GM23338 (cell line): ENCODE results near the gene RAD51AP2. TPM values are rescaled to one million over a fixed set of nuclear protein-coding genes. Genes with fewer than 3 reads are reported as not detected.

Experiments used
- ATAC-seq: fragments of 200-7000 bp; cut with Tn5 transposase; 3 replicates; pipeline ENCODE4 v1.9.1; 2020
- DNase-seq: peaks from one replicate; pipeline ENCODE4 v3.0.0-alpha.2; 2015; ENCODE audit warnings: low spot score
- H2AFZ ChIP-seq: fragments of 200-600 bp; sonication (generic); 2 replicates; pipeline ENCODE4 v1.8.0; 2016; ENCODE audit warnings: antibody characterized with exemption, mild to moderate bottlenecking, moderate library complexity
- H3F3A ChIP-seq: fragments of 200-600 bp; sonication (generic); replicated peaks from 2 replicates; pipeline ENCODE4 v1.8.0; 2017; ENCODE audit warnings: antibody characterized with exemption, mixed run types, low read depth
- H3K27ac ChIP-seq: fragments of 200-600 bp; sonication (generic); 2 replicates; pipeline ENCODE4 v1.6.1; 2016; ENCODE audit warnings: low read depth
- H3K27me3 ChIP-seq: fragments of 200-600 bp; sonication (generic); 2 replicates; pipeline ENCODE4 v1.8.0; 2016; ENCODE audit warnings: mild to moderate bottlenecking, mixed run types, moderate library complexity; ENCODE audit not compliant: insufficient read depth
- H3K36me3 ChIP-seq: fragments of 200-600 bp; sonication (generic); 2 replicates; pipeline ENCODE4 v1.8.0; 2016; ENCODE audit warnings: mild to moderate bottlenecking; ENCODE audit not compliant: insufficient read depth
- H3K4me1 ChIP-seq: fragments of 200-600 bp; sonication (generic); 2 replicates; pipeline ENCODE4 v1.8.0; 2016; ENCODE audit warnings: mild to moderate bottlenecking, moderate library complexity; ENCODE audit not compliant: insufficient read depth
- H3K4me2 ChIP-seq: fragments of 200-600 bp; sonication (generic); 2 replicates; pipeline ENCODE4 v1.7.1; 2017; ENCODE audit warnings: mixed run types
- H3K4me3 ChIP-seq: fragments of 200-600 bp; sonication (generic); 2 replicates; pipeline ENCODE4 v1.6.1; 2016; ENCODE audit warnings: mixed run types
- H3K79me2 ChIP-seq: fragments of 200-600 bp; sonication (generic); replicated peaks from 2 replicates; pipeline ENCODE4 v1.8.0; 2017; ENCODE audit warnings: mild to moderate bottlenecking; ENCODE audit not compliant: insufficient read depth
- H3K9me2 ChIP-seq: fragments of 200-600 bp; sonication (generic); 2 replicates; pipeline ENCODE4 v1.8.0; 2017; ENCODE audit not compliant: insufficient read depth
- H4K20me1 ChIP-seq: fragments of 200-600 bp; sonication (generic); replicated peaks from 2 replicates; pipeline ENCODE4 v1.8.0; 2017; ENCODE audit warnings: mild to moderate bottlenecking; ENCODE audit not compliant: insufficient read depth
- H3K27ac Mint-ChIP-seq: 2 replicates; pipeline ENCODE4 v1.8.0; 2020; ENCODE audit warnings: inconsistent platforms, mild to moderate bottlenecking, moderate library complexity, mixed read lengths
- H3K27me3 Mint-ChIP-seq: 3 replicates; pipeline ENCODE4 v1.8.0; 2022; ENCODE audit warnings: low read depth, mild to moderate bottlenecking, moderate library complexity, mixed read lengths, inconsistent platforms; ENCODE audit not compliant: insufficient read depth, poor library complexity
- H3K36me3 Mint-ChIP-seq: 3 replicates; pipeline ENCODE4 v1.8.0; 2021; ENCODE audit warnings: low read depth, mild to moderate bottlenecking, inconsistent platforms, moderate library complexity, mixed read lengths
- H3K4me1 Mint-ChIP-seq: 3 replicates; pipeline ENCODE4 v1.8.0; 2020; ENCODE audit warnings: mild to moderate bottlenecking, inconsistent platforms, mixed read lengths
- H3K4me3 Mint-ChIP-seq: 3 replicates; pipeline ENCODE4 v1.8.0; 2021; ENCODE audit warnings: moderate library complexity, mild to moderate bottlenecking, inconsistent platforms, mixed read lengths
- H3K9me3 Mint-ChIP-seq: 3 replicates; pipeline ENCODE4 v1.8.0; 2020; ENCODE audit warnings: moderate library complexity, mild to moderate bottlenecking, inconsistent platforms, mixed read lengths
- EZH2phosphoT487 ChIP-seq: fragments of 200-600 bp; sonication (generic); IDR thresholded peaks from one replicate; pipeline ENCODE4 v1.8.1; 2018; ENCODE audit warnings: antibody characterized with exemption; ENCODE audit not compliant: unreplicated experiment
- JUNB ChIP-seq: IDR thresholded peaks from one replicate; pipeline ENCODE4 v1.6.1; 2016; ENCODE audit warnings: antibody characterized with exemption; ENCODE audit not compliant: unreplicated experiment
- NANOG ChIP-seq: IDR thresholded peaks from 2 replicates; pipeline ENCODE4 v1.6.1; 2016; ENCODE audit warnings: antibody characterized with exemption, borderline replicate concordance
- ZNF114 ChIP-seq: fragments of 250-450 bp; sonication (Bioruptor Pico); IDR thresholded peaks from 2 replicates; pipeline ENCODE4 v1.5.0; 2020; ENCODE audit warnings: mild to moderate bottlenecking, moderate library complexity
- ZNF331 ChIP-seq: fragments of 250-450 bp; sonication (Bioruptor Pico); IDR thresholded peaks from 2 replicates; pipeline ENCODE4 v1.5.0; 2020; ENCODE audit warnings: low read depth, mild to moderate bottlenecking, moderate library complexity
- ZNF462 ChIP-seq: fragments of 250-450 bp; sonication (Bioruptor Pico); IDR thresholded peaks from 2 replicates; pipeline ENCODE4 v1.5.0; 2020; ENCODE audit warnings: mild to moderate bottlenecking, moderate library complexity
- polyA plus RNA-seq: library from polyadenylated mRNA; unstranded; fragments of >200 nt; fragmentation: Nextera tagmentation; extraction: Ambion mirVana; gene quantifications from 2 replicates; pipeline ENCODE4 v1.2.1, GENCODE V29; 2016
- total RNA-seq: library from RNA; depleted of rRNA; stranded (reverse); fragments of >200 nt; shearing (Covaris generic); gene quantifications from 2 replicates; pipeline ENCODE4 v1.2.3, GENCODE V29; 2014
- TF ChIP-seq, protein P1 (sequence below), 2 experiments: fragments of 200-600 bp in 1 of 2; sonication (generic) in 1 of 2; conservative IDR thresholded peaks; 2 replicates each; pipeline versions ENCODE4 v1.5.1 to v1.6.1; 2016 to 2017; ENCODE audit warnings: antibody characterized with exemption in 2 of 2, low read depth in 2 of 2, mild to moderate bottlenecking in 2 of 2, moderate library complexity in 1 of 2

The RAD51AP2 gene
- total and polyA plus RNA-seq, 2 experiments from 2014 or later: 0.16 to 0.38 TPM

DNA sequence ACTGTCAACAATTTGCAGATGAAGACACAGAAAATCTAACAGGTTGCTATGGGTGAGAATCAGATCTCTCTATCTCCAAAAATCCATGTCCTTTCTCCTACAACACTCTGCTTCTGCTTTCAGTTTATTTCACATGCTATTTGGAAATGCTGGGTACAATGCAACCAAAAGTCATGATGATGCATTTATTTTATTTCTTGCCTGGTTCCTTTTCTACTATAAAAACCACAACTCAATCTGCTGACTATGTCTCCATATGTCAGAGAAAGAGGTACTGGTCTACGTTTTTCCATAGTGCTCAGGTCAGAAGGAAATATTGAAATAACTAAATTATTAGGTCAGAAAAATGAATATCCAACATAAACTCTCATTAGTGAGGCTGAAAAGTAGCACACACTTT, 20.5 kb downstream of the RAD51AP2 start (continued):
- TF ChIP-seq ZNF462: no peak
- no peak for TF ChIP-seq ZNF114 (CRISPR knock-in tag)
- TF ChIP-seq, protein P1, sequence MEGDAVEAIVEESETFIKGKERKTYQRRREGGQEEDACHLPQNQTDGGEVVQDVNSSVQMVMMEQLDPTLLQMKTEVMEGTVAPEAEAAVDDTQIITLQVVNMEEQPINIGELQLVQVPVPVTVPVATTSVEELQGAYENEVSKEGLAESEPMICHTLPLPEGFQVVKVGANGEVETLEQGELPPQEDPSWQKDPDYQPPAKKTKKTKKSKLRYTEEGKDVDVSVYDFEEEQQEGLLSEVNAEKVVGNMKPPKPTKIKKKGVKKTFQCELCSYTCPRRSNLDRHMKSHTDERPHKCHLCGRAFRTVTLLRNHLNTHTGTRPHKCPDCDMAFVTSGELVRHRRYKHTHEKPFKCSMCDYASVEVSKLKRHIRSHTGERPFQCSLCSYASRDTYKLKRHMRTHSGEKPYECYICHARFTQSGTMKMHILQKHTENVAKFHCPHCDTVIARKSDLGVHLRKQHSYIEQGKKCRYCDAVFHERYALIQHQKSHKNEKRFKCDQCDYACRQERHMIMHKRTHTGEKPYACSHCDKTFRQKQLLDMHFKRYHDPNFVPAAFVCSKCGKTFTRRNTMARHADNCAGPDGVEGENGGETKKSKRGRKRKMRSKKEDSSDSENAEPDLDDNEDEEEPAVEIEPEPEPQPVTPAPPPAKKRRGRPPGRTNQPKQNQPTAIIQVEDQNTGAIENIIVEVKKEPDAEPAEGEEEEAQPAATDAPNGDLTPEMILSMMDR (conservative IDR thresholded peaks at IDR 0.05; ENCODE audit: low read depth in 2 of 2): no peak
- TF ChIP-seq NANOG: no peak
- no peak for TF ChIP-seq EZH2phosphoT487

DNA sequence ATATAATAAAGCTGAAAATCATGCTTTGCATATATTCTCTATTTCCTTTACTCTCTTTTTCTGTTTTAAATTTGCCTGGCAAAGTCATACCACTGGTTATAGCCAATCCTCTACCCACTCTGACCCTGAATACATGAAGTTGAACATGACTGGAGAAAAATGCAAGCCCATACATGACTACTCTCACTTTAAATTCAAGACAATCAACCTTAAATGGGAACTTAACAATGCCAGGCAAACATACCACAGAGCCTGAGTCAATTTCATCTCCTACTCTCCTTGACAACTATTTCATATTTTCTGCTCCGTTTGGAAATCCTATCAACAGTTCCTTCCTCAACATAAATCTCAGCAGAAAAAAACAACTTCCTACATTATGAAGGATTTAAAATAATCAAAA, 22.6 kb downstream of the RAD51AP2 start:
- H3K79me2 ChIP-seq: no peaks in the 10 kb centered on the region
- no peaks in the 10 kb centered on the region for H3F3A ChIP-seq
- no peaks in the 10 kb centered on the region for H3K36me3 ChIP-seq
- H3K27ac Mint-ChIP-seq: no peak overlapping the region
- H3K4me2 ChIP-seq: no peak overlapping the region
- ATAC-seq: no peak
- DNase-seq: no peak
- H3K9me3 Mint-ChIP-seq: no peaks in the 10 kb centered on the region
- H3K4me1 Mint-ChIP-seq: no peaks in the 10 kb centered on the region
- no peaks in the 10 kb centered on the region for H3K27me3 ChIP-seq
- H4K20me1 ChIP-seq: no peaks in the 10 kb centered on the region
- no peaks in the 10 kb centered on the region for H3K4me1 ChIP-seq
- H3K27me3 Mint-ChIP-seq: no peaks in the 10 kb centered on the region
- H3K4me3 ChIP-seq: no peak overlapping the region
- no peak overlapping the region for H2AFZ ChIP-seq
- no peaks in the 10 kb centered on the region for H3K9me2 ChIP-seq
- H3K4me3 Mint-ChIP-seq: no peak overlapping the region
- H3K27ac ChIP-seq: no peak overlapping the region
- H3K36me3 Mint-ChIP-seq: no peaks in the 10 kb centered on the region
- TF ChIP-seq ZNF114 (CRISPR knock-in tag) (no peak), NANOG (no peak), JUNB (no peak), ZNF462 (no peak), ZNF331 (CRISPR knock-in tag) (no peak), EZH2phosphoT487 (no peak)
